GM19023 (cell line): ENCODE data around the gene PCBP1.
"Not testable (repeated sequence)": the region's sequence is repeated elsewhere in the genome, so short reads cannot be mapped to it uniquely, and the experiment has no call there.

Source experiments
- ATAC-seq: cut with Tn5 transposase; IDR thresholded peaks from one replicate; pipeline ENCODE4 v1.9.1; 2021; ENCODE audit warnings: mild to moderate bottlenecking, moderate library complexity; ENCODE audit not compliant: unreplicated experiment

Gene PCBP1

GRCh38 chr2:70086838-70087701, at the start of gene PCBP1:
PCBP1 (plus strand) TSS chr2:70087477; CDS start chr2:70087744, 267 bp downstream.
- peak; percentile 35 for ATAC-seq

GRCh38 chr2:70039366-70039765, 47.9 kb upstream of the PCBP1 start:
- no peak for ATAC-seq

DNA sequence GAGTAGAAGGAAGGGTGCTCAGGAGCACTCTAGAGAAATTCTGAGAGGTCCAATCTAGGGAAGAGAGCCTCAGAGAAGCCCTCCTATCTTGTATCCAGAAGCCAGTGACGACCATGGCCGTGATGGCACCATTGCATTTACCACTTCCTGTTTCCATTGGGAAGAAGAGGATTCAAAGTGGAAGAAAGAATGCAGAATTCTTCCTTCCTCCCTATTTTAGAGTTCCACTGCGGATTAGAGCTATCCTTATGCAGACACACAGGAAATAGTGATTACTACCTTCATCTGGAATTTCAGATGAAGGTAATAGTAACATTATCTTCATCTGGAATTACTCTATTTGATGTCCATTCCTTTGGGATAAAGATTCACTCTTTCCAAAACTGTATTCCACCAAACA, 45.6 kb upstream of the PCBP1 start:
- no peak for ATAC-seq

GRCh38 chr2:70042246-70042645, 45.0 kb upstream of the PCBP1 start:
- no peak for ATAC-seq

DNA sequence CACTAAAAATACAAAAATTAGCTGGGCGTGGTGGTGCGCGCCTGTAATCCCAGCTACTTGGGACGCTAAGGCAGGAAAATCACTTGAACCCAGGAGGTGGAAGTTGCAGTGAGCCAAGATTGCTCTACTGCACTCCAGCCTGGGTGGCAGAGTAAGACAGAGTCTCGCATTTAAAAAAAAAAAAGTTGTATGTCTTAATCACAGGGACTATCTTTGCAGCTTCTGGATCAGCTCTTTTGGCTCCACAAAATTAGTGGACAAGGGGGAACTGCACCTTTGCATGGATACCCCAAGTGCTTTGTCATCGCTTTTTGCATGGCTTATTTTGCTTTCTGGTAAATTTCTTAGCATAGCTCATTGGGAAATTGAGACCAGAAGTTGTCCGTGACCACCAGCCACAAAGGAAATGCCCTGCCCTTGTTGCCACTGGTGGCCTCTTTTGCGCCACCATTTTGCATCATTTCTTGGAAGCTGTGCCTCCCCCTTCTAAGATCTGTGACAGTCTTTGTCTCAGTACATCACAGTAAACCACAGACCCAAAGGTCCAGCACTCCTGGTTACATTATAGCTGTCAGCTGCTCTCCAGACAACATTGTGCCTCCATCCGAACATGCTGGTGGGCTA, 43.9 kb upstream of the PCBP1 start:
- ATAC-seq = no peak

DNA sequence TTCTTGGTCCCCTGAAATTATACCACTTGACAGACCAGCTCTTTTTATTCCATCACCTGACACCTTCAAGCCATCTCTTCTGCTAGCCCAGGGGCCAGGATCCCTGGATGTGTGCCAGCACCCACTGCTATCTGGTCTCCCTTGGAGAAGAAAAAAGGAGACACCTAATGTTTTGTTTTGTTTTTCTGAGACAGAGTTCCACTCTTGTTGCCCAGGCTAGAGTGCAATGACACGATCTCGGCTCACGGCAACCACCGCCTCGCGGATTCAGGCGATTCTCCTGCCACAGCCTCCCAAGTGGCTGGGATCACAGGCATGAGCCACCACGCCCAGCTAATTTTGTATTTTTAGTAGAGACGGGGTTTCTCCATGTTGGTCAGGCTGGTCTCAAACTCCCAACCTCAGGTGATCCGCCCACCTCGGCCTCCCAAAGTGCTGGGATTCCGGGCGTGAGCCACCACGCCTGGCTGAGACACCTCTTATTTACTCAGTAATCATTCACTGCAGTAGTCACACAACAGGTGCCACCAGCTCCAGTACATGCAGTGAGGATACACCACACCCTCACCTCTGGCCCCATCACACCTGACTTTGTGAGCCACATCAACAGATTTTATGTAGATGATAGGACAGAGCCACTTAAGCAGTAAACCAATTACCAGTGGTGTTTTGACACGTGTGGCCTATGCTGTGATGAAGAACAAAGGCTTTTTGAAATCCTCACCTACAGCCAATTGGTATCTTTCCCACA, 42.8 kb upstream of the PCBP1 start:
- no peak for ATAC-seq

DNA sequence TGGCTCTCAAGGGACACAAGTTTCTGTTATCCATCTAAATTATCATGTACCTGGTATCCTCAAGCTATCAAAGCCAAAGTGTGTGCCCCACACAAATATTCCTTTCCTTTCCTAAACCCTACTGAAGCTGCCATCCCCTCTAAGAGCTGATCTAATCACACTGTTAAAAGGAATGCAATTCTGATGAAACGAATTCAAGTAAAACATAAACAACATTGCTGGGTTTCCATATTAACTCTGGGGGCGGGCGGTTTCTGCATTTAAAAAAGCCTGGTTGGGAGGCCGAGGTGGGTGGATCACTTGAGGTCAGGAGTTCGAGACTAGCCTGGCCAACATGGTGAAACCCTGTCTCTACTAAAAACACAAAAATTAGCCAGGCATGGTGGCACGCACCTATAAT, 41.9 kb upstream of the PCBP1 start:
- ATAC-seq = no peak

DNA sequence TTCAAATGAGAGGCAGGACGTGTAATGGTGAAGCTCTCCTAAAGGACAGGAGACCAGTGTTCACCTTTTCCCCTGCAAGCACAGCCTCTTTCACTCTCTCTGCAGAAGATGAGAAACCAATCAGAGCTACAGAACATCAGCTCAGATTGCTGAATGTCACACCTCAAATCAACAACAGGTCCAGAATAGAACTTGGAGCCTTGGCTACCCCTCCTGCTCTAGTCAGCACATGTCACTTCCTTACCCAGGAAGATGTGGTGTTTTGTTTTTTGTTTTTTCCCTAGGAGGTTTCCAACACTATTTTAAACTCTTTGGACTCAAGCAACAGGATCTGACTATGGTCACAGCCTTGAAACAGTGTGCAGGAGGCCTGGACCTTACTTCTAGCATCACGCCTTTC, 41.3 kb upstream of the PCBP1 start:
- no peak for ATAC-seq

DNA sequence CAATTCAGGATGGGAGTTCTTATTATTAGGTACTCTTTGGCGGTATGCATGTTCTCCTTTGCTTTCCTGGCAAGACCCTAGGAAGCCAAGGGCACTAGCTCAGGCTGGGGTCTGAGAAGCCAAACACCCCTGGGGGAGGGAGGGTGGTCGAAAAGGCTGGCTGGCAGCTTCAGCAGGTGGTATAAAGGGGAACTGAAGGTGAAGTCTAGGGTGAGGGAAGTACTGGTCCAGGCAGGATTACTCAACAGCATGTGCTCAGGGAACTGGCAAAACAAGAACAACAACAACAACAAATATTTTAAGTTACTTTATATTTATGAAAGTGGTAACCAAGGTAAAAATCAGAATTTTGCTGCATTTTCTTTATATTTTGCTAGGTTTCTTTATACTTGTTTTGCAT, 40.7 kb upstream of the PCBP1 start:
- no peak for ATAC-seq

DNA sequence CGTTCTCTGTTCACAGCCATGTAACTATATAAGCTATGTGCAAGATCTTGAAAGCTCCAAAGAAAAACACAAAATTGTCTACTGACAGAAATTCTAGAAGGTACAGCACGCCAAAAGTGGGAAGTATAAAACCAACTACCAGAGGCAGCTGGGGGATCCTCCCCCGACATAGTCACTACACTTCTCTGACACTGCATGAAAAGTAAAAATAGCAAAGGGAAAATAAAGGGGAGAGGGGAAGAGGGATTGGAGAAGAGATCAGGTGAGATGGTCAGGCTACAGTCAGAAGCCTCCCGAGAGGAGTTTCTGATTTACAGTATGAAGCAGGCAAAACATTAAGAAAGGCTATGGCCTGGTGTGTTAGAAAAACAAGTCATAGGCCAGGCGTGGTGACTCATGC, 39.8 kb upstream of the PCBP1 start:
- no peak for ATAC-seq

GRCh38 chr2:70049255-70049654, 38.0 kb upstream of the PCBP1 start:
- no peak for ATAC-seq

GRCh38 chr2:70050631-70051425, 36.4 kb upstream of the PCBP1 start:
- no peak for ATAC-seq

GRCh38 chr2:70055259-70055658, 32.0 kb upstream of the PCBP1 start:
- not testable (repeated sequence) for ATAC-seq

GRCh38 chr2:70061317-70061716, 26.0 kb upstream of the PCBP1 start:
- no peak for ATAC-seq

DNA sequence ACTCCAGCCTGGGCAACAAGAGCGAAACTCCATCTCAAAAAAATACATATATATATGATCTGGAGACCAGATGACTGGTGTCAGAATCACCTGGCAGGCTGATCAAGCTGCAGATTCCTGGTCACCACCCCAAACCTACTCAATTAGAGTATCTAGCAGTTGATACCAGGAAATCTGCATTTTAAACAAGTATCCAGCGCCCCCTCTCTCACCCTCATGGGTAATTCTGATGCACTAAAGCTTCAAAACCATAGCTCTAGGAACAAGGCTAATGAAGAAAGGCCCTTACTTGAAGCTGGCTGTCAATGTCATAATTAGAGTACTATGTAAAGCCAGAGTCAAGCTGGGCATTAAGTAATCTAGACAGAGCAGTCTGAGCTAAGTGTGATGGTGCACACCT, 25.0 kb upstream of the PCBP1 start:
- ATAC-seq = no peak

- ATAC-seq = no peak
These were observed 19.2 kb upstream of the PCBP1 start for GRCh38 chr2:70068119-70068518.

GRCh38 chr2:70069049-70069448, 18.2 kb upstream of the PCBP1 start:
- ATAC-seq = peak; percentile 88

DNA sequence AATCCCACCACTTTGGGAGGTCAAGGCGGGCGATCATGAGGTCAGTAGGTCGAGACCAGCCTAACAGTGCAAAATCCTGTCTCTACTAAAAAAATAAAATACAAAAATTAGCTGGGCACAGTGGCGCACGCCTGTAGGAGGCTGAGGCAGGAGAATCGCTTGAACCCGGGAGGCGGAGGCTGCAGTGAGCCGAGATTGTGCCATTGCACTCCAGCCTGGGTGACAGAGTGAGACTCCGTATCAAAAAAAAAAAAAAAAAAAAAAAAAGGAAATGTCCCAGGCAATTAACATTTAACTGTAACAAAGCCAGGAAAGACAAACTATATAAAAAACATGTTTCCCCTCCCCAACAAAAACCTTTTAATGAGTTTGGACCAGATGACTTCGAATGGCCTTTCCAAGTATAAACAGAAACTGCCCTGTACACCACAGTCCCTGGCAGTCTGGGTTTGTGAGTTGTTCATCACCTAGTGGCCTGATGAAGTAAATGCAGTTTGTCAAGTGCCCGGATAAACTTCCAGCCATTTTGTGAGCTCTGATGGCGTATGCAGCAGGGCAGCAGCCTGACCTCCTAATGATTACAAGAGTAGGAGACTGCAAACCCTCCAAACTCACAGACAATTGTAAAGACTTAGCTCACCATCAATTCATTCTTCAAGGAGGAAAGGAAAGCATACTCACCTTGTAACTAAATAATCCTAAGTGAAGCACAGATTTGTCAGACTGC, 16.6 kb upstream of the PCBP1 start:
- ATAC-seq = no peak

DNA sequence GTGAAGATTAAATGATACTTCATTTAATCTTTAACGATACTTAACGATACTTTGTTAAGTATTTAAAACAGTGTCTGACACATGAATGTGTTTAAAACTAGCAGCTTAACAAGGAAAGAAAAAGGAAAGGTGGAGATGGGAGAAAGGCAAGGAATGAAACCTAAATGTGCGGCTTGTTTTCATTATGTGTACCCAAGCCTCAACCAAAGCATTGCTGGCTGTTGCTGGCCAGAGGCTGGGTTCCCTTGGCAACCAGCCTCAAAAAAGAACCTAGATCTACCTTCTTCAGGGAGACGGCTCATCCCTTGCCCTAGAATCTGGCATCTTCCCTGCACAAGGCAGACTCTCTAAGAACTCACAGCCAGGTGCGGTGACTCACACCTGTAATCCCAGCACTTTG, 13.8 kb upstream of the PCBP1 start:
- ATAC-seq = no peak

DNA sequence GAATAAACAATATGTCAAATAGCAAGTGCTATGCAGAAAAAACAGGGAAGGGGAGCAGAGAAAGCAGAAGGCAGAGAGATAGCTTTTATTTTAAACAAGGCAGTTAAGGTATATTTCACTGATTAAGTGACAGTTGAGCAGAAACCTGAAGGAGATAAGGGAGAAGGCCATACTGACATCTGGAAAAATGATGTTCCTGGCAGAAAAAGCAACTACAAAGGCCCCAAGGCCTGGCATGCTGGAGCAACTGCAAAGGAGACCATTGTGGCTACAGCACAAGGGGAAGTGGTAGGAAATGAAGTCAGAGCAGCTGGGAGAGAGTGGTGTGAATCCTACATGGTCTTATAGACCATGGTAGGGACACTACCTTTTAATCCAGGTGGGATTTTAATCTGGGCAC, 8.9 kb upstream of the PCBP1 start:
- no peak for ATAC-seq
